Lower lobe of right lung (tissue), 2 donors: ENCODE data around the gene TMEM178B. TPM values are rescaled to one million over a fixed set of nuclear protein-coding genes. Genes with fewer than 3 reads are reported as not detected.

ENCODE experiments used
- ATAC-seq, 2 donors: fragments of 200-7000 bp; cut with Tn5 transposase; one replicate each; pipeline ENCODE4 v1.9.1; 2020 to 2022; ENCODE audit warnings: mild to moderate bottlenecking in 2 of 2, moderate library complexity in 2 of 2
- DNase-seq: peaks from one replicate; pipeline ENCODE4 v3.0.0-alpha.2; 2020
- H3K27ac ChIP-seq: fragments of 200-600 bp; one replicate; pipeline ENCODE4 v1.8.0; 2022
- H3K27me3 ChIP-seq: fragments of 200-600 bp; one replicate; pipeline ENCODE4 v1.8.0; 2022; ENCODE audit warnings: low read depth
- H3K36me3 ChIP-seq: fragments of 200-600 bp; one replicate; pipeline ENCODE4 v1.8.0; 2022; ENCODE audit warnings: mild to moderate bottlenecking
- H3K4me1 ChIP-seq: fragments of 200-600 bp; one replicate; pipeline ENCODE4 v1.8.0; 2022
- H3K4me3 ChIP-seq: fragments of 200-600 bp; one replicate; pipeline ENCODE4 v1.8.0; 2022; ENCODE audit warnings: mild to moderate bottlenecking
- H3K9me3 ChIP-seq: fragments of 200-600 bp; one replicate; pipeline ENCODE4 v1.8.0; 2022
- CTCF ChIP-seq: fragments of 200-600 bp; IDR thresholded peaks from one replicate; pipeline ENCODE4 v1.8.0; 2022; ENCODE audit warnings: antibody characterized with exemption, mild to moderate bottlenecking
- intact Hi-C: fragments of 100-400 bp; cut with DNase I; formaldehyde crosslinking; loops from one replicate; pipeline ENCODE4 v1.11.0; 2022
- total RNA-seq: library from RNA; stranded (reverse); fragmentation: NEBNext Ultra II Directional; extraction: Animal tissue kit (Norgen Biotek cat#: 25700); gene quantifications from one replicate; pipeline ENCODE4 v1.2.1, GENCODE V29; 2021
- donor health status: DM: no; HTN: yes; CAD: no; lungs with severe emphysema.

TMEM178B gene
- total RNA-seq, 1 donor from 2014 or later, result 0.18 TPM

GRCh38 chr7:141407893-141408292 is 334.0 kb downstream of the TMEM178B start:
- H3K27ac ChIP-seq, result no peak overlapping the region

GRCh38 chr7:141408440-141408839 is 334.6 kb downstream of the TMEM178B start:
- Histone ChIP-seq H3K27ac (no peak overlapping the region), H3K4me1 (no peaks in the 10 kb centered on the region), H3K36me3 (no peaks in the 10 kb centered on the region), H3K9me3 (no peaks in the 10 kb centered on the region), H3K27me3 (no peaks in the 10 kb centered on the region), H3K4me3 (no peak overlapping the region)
- TF ChIP-seq CTCF, result no peak
- intact Hi-C loops, result no loop called here
- DNase-seq (no peak), ATAC-seq (no peak)

More at GRCh38 chr7:141407893-141408292, 334.0 kb downstream of the TMEM178B start:
- H3K27me3 ChIP-seq, result no peaks in the 10 kb centered on the region
- H3K4me3 ChIP-seq, result no peak overlapping the region
- TF ChIP-seq CTCF, result no peak
- no peaks in the 10 kb centered on the region for H3K9me3 ChIP-seq
- DNase-seq, result no peak
- no peaks in the 10 kb centered on the region for H3K4me1 ChIP-seq
- ATAC-seq, result no peak
- intact Hi-C loops, result no loop called here
- H3K36me3 ChIP-seq, result no peaks in the 10 kb centered on the region

- Histone ChIP-seq H3K4me3 (no peak overlapping the region), H3K9me3 (no peaks in the 10 kb centered on the region), H3K27ac (no peak overlapping the region), H3K27me3 (no peaks in the 10 kb centered on the region), H3K36me3 (no peaks in the 10 kb centered on the region), H3K4me1 (no peaks in the 10 kb centered on the region)
- no peak for ATAC-seq
- intact Hi-C loops, result no loop called here
- no peak for DNase-seq
- TF ChIP-seq CTCF, result no peak
Observed at GRCh38 chr7:141409219-141409618, 335.4 kb downstream of the TMEM178B start.

GRCh38 chr7:141409801-141410329 is 336.0 kb downstream of the TMEM178B start:
- no peak for TF ChIP-seq CTCF
- H3K4me1 ChIP-seq, result no peaks in the 10 kb centered on the region
- DNase-seq, result no peak
- no peak overlapping the region for H3K27ac ChIP-seq
- no peak overlapping the region for H3K4me3 ChIP-seq
- intact Hi-C loops, result no loop called here
- H3K9me3 ChIP-seq, result no peaks in the 10 kb centered on the region
- no peak for ATAC-seq
- H3K36me3 ChIP-seq, result no peaks in the 10 kb centered on the region
- no peaks in the 10 kb centered on the region for H3K27me3 ChIP-seq

- no peak for TF ChIP-seq CTCF
- Histone ChIP-seq H3K4me1 (no peaks in the 10 kb centered on the region), H3K4me3 (no peak overlapping the region), H3K9me3 (no peaks in the 10 kb centered on the region), H3K36me3 (no peaks in the 10 kb centered on the region), H3K27ac (no peak overlapping the region), H3K27me3 (no peaks in the 10 kb centered on the region)
- intact Hi-C loops, result no loop called here
- ATAC-seq (no peak), DNase-seq (no peak)
Observed at GRCh38 chr7:141410353-141411000, 336.6 kb downstream of the TMEM178B start.
